ENCODE measurements around the gene DPP6.

The DPP6 gene

GRCh38 chr7:154569916-154570315 is 517.7 kb downstream of the DPP6 start:
- no peak for DNase-seq

GRCh38 chr7:154571772-154572171 is 519.6 kb downstream of the DPP6 start:
- DNase-seq = no peak

GRCh38 chr7:154574235-154574634 is 522.0 kb downstream of the DPP6 start:
- DNase-seq = no peak

DNA sequence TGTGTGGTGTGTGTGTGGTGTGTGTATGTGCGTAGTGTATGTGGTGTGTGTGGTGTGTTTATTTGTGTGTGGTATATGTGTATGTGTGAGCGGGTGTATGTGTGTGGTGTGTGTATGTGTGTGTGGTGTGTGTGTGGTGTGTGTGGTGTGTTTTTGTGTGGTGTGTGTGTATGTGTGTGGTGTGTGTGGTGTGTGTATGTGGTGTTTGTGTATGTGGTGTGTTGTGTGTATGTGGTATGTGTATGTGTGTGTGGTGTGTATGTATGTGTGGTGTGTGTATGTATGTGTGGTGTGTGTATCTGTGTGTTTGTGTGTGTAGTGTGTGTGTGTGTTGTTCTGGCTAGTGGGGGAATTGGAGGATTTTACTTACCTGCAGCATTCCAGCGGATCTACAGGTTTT is 523.3 kb downstream of the DPP6 start:
- DNase-seq = no peak

DNA sequence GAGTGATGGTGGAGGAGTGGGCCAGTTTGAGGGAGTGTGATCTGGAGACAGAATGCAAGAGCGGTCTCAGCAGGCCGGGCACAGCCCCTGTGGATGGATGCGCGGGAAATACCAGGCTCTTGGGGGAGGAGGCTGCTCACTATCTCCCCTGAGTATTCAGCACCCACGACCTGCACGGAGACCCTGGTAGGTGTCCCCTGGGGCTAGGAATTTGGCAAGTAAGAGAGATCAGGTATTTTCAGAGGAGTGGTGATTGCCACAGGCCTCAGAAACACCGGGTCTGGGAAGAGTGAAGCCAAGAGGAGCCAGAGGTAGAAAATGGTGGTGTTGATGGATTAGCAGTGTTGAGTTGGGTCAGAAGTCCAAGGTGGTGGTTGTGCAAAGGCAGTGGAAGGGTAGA is 524.4 kb downstream of the DPP6 start:
- DNase-seq = no peak

- DNase-seq = no peak
Measured at GRCh38 chr7:154577141-154577873, 525.1 kb downstream of the DPP6 start.

DNA sequence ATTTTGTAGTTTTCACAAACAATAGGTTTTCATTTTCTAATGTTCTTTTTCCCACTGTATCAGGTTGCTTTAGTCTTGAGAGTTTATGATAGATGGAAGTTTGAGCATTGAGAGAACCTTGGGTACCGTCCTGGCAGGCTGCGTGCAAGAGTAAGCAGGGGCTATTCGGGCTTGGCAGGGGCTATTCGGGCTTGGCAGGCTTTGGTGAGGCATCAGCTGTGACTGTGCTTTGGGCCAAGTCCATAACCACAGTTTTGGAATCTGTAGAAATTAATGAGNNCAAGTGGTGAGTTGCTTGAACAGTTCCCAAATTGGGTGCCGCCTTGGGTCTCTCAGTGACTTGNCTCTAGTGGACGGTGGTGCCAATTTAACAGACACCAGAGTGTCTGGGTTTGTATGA is 526.1 kb downstream of the DPP6 start:
- no peak for DNase-seq

GRCh38 chr7:154579711-154580110 is 527.5 kb downstream of the DPP6 start:
- no peak for DNase-seq

- DNase-seq = no peak
Measured at GRCh38 chr7:154581251-154581890, 529.2 kb downstream of the DPP6 start.

GRCh38 chr7:154583454-154583853 is 531.3 kb downstream of the DPP6 start:
- DNase-seq = no peak

DNA sequence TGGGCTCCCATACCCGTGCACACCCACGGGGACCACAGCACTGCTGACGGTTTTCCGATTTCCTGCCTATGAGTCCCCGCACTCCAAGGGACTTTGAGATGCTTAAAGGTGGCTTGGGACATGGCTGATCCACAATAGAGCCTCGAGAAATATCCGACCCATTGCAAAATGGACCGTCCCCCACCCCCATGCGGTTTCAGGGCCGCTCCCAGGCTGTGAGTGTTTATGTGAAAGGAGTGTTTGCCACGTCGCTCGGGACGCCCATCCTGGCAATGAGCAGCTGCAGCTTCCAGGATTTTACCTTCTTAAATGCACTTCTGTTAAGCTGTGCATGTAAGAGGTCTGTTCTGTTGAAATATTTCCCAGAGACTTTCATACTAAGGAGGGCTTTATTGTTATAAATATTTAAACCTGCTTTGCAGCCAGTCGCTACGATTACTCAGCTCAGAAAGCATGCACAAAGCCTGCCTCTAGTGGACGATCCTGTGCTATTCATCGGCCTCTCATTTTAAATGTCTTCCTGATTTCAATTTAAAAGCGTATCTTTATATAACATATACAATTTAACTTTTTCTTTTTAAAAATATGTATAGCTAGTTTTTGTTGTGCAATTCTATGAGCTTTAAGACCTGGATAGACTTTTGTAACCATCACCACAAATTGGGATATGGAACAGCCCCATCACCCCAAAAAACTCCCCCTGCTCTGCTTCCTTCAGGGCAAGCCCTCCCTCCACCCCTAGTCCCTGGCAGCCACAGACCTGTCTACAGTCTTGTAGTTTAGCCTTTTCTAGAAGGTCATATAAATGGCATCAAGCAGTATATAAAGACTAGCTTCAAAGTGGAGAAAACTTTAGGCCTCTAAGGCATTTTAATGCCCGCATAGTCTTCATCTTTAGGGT is 532.4 kb downstream of the DPP6 start:
- no peak for DNase-seq

- no peak for DNase-seq
Measured at GRCh38 chr7:154587792-154588191, 535.6 kb downstream of the DPP6 start.

DNA sequence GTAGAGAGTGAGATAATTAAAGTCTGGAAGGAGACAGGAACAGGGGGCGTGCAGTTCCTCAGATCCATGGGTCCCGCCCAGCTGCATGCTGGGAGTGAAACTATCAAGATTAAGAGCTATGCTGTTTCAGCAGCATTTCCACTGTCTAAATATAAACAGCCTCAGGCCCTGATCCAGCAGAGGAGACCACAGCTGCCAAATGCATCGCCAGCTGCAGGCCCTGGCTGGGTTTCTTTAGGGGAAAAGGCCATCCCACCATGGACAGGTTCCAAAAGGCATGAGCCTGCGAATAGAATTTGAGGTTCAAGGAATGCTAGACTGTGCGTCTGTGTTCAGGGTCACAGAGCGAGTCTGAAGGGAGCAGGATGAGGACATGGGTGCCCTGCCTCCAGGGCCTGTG is 539.3 kb downstream of the DPP6 start:
- no peak for DNase-seq

DNA sequence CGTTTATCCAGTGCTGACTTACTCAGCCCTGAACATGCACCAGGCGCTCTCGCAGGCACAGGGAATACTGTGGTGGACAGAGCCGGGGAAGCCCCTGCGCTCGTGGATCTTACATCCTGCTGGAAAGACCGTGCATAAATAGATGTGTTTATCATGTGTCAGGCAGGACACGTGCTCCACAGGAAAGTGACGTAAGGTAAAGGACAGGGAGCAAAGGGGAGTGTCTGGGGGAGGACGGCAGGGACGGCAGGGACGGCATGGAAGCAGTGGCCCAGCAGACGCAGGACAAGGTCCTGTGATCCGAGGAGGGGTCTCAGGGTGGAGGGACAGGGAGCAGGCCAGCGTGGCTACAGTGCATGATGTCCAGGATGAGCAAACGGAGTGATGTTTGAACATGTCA is 540.2 kb downstream of the DPP6 start:
- no peak for DNase-seq

DNA sequence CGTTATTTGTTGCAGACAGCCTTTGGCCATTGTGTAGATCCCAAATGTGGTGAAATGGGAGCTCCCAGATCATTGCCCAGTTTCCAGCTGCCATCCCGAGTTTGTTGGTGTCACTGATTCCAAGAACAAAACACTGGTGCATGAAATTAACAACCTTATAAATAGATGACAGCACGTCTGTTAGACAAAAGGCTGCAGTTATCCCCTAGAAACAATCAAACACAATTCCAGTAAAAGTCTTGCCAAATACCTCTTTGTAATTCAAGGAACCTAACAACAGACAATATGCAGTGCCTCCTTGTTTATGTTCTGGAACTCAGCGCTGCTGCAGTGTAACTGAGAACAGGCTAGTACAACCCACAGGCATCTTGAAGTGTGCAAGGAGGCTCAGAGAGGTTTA is 546.2 kb downstream of the DPP6 start:
- DNase-seq = no peak

- DNase-seq = no peak
Measured at GRCh38 chr7:154598864-154599263, 546.7 kb downstream of the DPP6 start.

GRCh38 chr7:154610903-154611302 is 558.7 kb downstream of the DPP6 start:
- no peak for DNase-seq

DNA sequence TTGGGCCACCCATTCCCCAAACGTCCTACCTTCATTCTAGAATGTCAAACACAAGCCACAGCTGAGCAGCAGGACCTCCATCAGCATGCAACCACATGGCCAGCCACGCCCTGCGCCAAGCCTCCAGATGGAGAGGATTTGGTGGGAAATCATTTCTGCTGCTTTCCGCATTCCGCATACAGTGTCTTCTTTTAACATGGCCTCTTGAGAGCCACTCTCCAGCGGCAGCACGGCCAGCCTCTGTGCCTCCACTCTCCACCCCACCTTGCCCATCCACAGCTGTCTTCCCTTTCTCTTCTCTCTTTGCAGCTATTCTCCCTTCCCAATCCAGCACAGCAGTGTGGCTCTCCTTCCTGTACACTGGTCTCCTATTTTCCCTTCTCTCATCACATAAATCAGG is 561.6 kb downstream of the DPP6 start:
- DNase-seq = no peak

- no peak for DNase-seq
Measured at GRCh38 chr7:154620141-154620755, 568.0 kb downstream of the DPP6 start.

- no peak for DNase-seq
Measured at GRCh38 chr7:154623399-154623798, 571.2 kb downstream of the DPP6 start.

DNA sequence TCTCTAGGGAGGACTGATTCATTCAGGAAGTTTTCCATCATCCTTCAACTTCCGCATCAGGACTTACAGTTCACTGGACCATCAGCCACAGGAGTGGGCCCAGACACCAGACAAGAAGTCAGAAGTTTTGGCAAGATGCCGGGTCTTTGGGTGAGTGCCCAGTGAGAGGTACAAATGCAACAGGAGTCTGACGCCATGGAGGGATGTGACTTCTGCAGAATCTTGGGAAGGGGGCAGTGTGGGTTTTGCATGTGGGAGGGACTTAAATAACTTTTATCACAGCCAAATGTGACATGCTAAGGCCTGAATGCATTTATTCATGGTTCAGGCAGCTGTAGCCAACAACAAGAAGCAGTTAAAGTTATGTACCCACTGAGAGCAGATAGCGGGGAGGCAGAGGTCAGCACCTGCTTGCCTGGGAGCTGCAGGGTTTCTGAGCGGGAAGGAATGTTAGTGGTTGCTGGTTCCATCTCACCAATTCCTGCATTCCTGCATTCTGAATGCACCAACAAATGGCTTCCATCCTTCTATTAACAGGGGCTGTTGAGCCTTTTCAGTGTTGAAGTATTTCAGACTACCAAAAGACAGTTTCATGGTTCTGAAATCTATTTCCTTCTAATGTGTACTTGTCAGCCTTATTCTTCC is 575.6 kb downstream of the DPP6 start:
- DNase-seq = no peak

DNA sequence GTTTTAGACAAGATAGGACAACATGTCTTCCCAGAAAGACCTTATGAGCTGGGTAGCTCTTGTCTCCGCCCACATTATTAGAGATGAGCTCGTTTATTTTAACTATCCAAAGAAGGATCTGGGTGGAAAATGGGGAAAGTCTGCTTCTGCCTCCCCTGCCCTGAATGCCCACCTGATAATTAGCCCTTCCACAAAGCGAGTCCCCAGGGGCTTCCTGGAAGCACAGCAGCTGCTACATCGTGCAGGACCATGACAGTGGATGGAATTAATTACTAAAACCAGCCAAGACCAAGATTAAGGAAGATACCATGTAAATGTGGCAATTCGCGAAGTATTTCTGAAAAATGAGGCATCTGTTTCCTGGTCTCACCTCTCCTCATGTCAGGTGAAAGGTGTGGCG is 576.4 kb downstream of the DPP6 start:
- no peak for DNase-seq

DNA sequence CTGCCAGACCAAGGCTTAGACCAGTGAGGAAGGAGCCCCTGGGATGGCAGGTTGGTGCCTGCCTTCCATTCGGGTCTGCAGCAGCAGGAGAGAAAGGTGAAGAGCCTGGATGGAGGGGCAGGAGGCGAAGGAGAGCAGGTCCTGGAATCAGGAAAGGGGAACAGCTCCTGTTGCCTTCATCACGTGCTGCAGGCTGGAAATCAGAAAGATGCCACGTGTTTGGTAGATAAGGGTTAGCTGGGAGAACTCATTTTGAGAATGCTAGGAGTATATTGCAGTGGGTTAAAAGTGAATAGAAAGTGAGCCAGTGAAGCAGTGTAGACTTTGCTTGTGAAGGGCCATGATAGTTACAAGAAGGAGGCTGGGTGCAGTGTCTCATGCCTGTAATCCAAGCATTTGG is 579.0 kb downstream of the DPP6 start:
- no peak for DNase-seq
